ENCODE data around the gene PIGH.
"Not testable (repeated sequence)": the region's sequence is repeated elsewhere in the genome, so short reads cannot be mapped to it uniquely, and the experiment has no call there.

Gene PIGH

GRCh38 chr14:67551123-67551522 lies 48.9 kb downstream of the PIGH start:
- DNase-seq (ENCODE audit: low read depth) = no peak

GRCh38 chr14:67549734-67550133 lies 50.3 kb downstream of the PIGH start:
- DNase-seq (ENCODE audit: low read depth) = no peak

GRCh38 chr14:67547224-67547780 lies 52.8 kb downstream of the PIGH start:
- DNase-seq (ENCODE audit: low read depth) = no peak

- DNase-seq (ENCODE audit: low read depth) = no peak
Observed at GRCh38 chr14:67544590-67544989, 55.5 kb downstream of the PIGH start.

DNA sequence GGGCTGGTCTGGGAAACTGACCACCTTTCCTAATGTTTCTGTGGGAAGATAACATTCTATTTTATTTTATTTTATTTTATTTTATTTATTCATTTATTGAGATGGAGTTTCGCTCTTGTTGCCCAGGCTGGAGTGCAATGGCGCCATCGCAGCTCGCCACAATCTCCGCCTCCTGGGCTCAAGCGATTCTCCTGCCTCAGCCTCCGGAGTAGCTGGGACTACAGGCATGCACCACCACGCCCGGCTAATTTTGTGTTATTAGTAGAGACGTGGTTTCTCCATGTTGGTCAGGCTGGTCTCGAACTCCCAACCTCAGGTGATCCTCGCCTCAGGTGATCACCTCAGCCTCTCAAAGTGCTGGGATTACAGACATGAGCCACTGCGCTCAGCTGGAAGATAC lies 57.4 kb downstream of the PIGH start:
- DNase-seq (ENCODE audit: low read depth) = not testable (repeated sequence)

DNA sequence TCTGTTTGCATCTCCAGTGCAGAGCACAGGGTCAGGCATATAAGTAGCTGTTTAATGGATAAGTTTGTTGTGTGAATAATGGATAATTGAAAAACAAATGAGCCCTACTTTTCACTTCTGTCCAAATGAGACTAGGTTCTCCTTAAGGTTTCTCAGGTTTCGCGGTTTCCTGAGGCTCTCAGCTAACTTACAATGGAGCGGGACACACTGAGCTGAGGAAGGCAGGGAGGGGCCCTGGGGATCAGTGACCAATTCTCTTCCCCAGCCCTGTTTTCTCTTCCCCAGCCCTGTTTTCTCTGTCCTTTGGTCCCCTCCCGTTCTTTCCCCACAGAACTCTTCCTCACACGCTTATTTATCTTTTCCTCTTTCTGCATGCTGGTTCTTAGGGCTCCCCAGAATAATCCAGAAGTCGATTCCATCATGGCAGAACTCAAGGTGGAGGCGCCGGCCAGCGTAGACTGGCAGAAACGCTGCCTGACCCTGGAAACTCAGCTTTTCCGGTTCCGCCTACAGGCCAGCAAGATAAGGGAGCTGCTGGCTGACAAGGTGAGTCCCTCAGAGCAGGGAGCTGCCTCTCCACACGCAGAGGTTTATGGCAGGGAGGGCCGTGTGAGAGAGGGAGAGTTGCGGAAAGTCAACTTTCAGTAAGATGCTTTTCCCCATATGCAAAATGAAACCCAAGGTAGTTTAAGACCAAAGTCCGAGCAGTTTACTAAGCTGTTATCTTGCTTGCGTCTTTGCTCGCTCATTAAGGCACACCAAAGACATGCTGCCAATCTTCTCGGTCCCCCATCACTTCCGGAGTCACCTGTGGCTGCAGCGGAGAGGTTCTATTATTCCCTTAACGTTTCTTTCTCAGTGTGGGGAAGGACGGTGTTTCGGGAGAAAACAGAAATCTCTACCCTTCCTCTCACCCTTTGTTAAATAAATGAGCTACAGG lies 58.4 kb downstream of the PIGH start:
- no peak for DNase-seq (ENCODE audit: low read depth)
